Measurements from ENCODE around the gene ABCG1.
A peak's percentile ranks its signal among the peaks of the same experiment; 100 is the strongest.

ABCG1 gene

DNA sequence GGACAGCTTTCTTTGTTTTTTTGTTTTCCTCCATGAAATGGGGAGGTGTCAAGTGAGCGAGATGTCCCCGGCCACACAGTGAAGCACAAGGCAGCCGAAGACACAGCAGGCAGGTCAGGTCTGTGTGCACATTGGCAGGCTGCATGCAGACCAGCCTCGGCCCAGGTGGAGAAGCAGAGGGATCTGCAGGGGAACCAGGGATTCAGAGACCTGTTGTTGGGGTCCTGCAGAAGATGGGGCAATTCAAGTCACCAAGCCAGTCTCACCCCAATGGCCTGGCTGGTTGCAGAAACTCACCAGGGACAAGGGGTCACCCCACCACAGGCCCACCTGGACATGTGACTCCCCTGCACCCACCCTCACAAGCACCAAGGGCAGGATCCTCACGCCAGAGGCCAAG, 4.0 kb upstream of the ABCG1 start:
- no peak for TF ChIP-seq POLR2A (IDR thresholded peaks at IDR 0.05; ENCODE audit: low read depth, low read length)
- DNase-seq (ENCODE audit: insufficient read length, low spot score), result no peak
- no peak for FAIRE-seq

DNA sequence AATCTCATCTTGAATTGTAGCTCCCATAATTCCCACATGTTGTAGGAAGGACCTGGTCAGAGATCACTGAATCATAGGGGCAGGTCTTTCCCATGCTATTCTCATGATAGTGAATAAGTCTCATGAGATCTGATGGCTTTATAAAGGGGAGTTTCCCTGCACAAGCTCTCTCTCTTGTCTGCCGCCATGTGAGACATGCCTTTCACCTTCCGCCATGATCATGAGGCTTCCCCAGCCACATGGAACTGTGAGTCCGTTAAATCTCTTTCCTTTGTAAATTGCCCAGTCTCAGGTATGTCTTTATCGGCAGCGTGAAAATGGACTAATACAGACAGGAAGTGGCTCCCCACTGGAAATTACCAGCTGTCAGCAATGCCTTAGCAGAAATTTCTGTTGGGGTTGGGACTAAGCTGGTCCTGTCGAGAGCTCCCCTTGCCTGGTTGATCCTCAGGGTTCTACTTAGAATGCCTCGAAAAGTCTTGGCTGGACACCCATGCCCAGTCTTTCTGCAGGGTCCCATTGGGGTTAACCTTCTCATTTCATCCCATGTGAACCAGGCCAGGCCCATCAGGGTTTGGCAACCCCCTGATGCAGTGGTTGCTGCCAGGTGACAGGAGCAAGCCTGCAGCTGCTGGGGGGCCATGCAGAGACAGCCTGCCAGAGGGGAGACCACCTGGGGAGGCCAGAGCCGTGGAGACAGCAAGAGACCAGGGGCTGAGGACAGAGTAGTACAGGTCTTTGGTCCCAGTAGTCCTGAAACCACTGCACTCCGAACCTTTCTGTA, 2.8 kb upstream of the ABCG1 start:
- FAIRE-seq (no peak), DNase-seq (ENCODE audit: insufficient read length, low spot score) (no peak)
- no peak for TF ChIP-seq POLR2A (IDR thresholded peaks at IDR 0.05; ENCODE audit: low read depth, low read length)

GRCh38 chr21:42216726-42217572, 2.0 kb upstream of the ABCG1 start:
- TF ChIP-seq POLR2A (IDR thresholded peaks at IDR 0.05; ENCODE audit: low read depth, low read length), result no peak
- DNase-seq (ENCODE audit: insufficient read length, low spot score) (no peak), FAIRE-seq (no peak)

DNA sequence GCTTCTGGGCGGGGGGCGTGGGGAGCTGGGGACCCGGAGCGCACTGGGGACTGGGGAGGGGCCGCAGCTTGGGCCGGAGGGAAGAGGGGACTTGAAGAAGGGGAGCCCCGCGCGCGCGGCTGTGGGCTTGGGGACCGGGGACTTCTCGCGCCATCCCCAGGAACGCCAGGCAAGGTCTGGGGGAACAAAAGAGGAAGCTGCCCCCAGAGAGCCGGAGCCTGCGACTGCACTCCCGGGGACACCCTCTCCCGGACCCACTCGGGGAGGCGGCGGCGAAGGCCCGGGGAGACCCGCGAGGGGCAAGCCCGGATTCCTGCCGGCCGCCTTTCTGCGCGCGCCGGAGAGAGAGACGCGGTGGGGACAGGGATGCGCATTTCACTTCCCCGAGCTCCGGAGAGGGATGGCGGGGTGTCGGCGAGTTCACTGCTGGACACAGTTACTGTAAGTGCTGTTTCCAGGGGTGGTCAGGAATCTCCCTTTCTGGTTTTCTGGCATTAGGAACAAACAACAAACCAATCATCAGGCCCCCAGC, 732 bp downstream of the ABCG1 start:
- no peak for TF ChIP-seq POLR2A (IDR thresholded peaks at IDR 0.05; ENCODE audit: low read depth, low read length)
- DNase-seq (ENCODE audit: insufficient read length, low spot score), result peak; percentile 40
- no peak for FAIRE-seq

GRCh38 chr21:42220138-42220701, 1.3 kb downstream of the ABCG1 start:
- FAIRE-seq (no peak), DNase-seq (ENCODE audit: insufficient read length, low spot score) (peak; percentile 75)
- no peak for TF ChIP-seq POLR2A (IDR thresholded peaks at IDR 0.05; ENCODE audit: low read depth, low read length)

- DNase-seq (ENCODE audit: insufficient read length, low spot score) (no peak), FAIRE-seq (no peak)
- no peak for TF ChIP-seq POLR2A (IDR thresholded peaks at IDR 0.05; ENCODE audit: low read depth, low read length)
Measured at GRCh38 chr21:42221581-42222345, 2.8 kb downstream of the ABCG1 start.

- FAIRE-seq, result no peak
- DNase-seq (ENCODE audit: insufficient read length, low spot score), result no peak
- no peak for TF ChIP-seq POLR2A (IDR thresholded peaks at IDR 0.05; ENCODE audit: low read depth, low read length)
Measured at GRCh38 chr21:42222386-42222785, 3.4 kb downstream of the ABCG1 start.

DNA sequence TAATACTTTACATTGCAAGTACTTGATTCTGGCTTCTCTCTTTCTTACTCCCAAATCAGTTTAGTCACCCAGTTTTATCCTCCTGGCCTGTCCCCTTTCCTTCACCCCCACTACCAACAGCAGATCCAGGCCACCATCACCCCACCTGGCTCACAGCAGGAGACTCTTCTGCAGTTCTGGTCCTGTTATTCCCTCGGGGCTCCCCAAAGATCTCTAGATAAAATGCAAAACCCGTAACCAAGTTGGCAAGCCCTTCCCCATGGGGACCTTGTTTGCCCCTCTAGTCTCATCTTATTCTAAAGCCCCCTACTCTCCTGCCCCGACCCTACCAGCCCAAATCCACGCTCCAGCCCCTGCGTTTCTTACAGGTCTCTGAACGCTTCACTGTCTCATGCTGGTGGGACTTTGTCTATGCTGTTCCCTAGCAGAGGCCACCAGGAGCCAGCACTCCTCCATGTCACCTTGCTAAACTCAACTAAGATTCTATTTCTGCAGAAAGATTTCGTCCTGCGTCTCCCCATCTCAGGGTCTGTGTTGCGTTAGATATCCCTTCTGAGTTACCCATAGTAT, 4.0 kb downstream of the ABCG1 start:
- DNase-seq (ENCODE audit: insufficient read length, low spot score), result no peak
- FAIRE-seq, result no peak
- no peak for TF ChIP-seq POLR2A (IDR thresholded peaks at IDR 0.05; ENCODE audit: low read depth, low read length)

- FAIRE-seq (no peak), DNase-seq (ENCODE audit: insufficient read length, low spot score) (no peak)
- TF ChIP-seq POLR2A (IDR thresholded peaks at IDR 0.05; ENCODE audit: low read depth, low read length), result no peak
Measured at GRCh38 chr21:42223826-42224575, 5.1 kb downstream of the ABCG1 start.

GRCh38 chr21:42225042-42225441, 6.1 kb downstream of the ABCG1 start:
- FAIRE-seq, result no peak
- TF ChIP-seq POLR2A (IDR thresholded peaks at IDR 0.05; ENCODE audit: low read depth, low read length), result no peak

DNA sequence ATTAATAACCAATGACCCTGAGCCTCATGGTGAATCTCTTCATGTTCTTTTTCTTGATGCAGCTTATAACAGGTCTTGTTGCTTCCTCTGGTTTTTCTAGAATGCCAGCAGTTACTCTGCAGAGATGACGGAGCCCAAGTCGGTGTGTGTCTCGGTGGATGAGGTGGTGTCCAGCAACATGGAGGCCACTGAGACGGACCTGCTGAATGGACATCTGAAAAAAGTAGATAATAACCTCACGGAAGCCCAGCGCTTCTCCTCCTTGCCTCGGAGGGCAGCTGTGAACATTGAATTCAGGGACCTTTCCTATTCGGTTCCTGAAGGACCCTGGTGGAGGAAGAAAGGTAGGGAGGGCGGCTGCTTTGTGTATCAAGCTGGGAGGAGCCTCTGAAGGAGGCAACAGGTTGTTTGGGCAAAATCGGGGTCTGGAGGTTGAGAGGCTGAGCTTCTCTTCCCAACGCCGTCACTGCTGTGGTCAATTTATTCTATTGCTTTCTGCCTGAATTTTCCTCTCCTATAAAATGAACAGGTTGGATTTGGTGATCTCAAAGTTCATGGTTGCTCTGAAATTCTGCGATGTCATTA, 6.7 kb downstream of the ABCG1 start:
- DNase-seq (ENCODE audit: insufficient read length, low spot score), result no peak
- no peak for FAIRE-seq
- TF ChIP-seq POLR2A (IDR thresholded peaks at IDR 0.05; ENCODE audit: low read depth, low read length), result no peak

More at GRCh38 chr21:42225042-42225441, 6.1 kb downstream of the ABCG1 start:
- no peak for DNase-seq (ENCODE audit: insufficient read length, low spot score)

DNA sequence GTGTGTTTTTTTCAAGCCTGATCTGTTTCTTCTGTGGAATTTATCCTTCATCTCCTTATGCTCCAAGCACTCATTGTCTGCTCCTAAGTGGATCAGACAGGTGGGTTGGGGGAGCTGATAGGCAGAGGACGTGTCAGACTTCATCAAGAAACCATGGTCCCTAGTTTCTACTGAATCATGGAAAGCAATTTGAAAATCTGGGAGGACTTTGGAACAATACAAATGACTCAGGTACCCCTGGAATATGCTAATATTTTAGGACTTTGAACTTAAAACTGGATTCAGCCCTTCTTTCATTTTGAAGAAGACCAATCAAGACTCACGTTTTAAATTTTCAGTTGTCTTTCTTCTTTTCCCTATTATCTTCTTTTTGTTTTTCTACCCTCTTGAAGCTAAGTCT, 7.7 kb downstream of the ABCG1 start:
- FAIRE-seq, result no peak
- no peak for TF ChIP-seq POLR2A (IDR thresholded peaks at IDR 0.05; ENCODE audit: low read depth, low read length)
- no peak for DNase-seq (ENCODE audit: insufficient read length, low spot score)

All from H54 (cell line).